ENCODE data around the gene TOR4A. TPM values are rescaled to one million over a fixed set of nuclear protein-coding genes. Genes with fewer than 3 reads are reported as not detected.

The TOR4A gene
- total and polyA plus RNA-seq, 9 of the 15 experiments (the other 6 are each of a cell fraction or from before 2014, with no cell fraction given): 3.9 to 49.2 (median 8.8) TPM

DNA sequence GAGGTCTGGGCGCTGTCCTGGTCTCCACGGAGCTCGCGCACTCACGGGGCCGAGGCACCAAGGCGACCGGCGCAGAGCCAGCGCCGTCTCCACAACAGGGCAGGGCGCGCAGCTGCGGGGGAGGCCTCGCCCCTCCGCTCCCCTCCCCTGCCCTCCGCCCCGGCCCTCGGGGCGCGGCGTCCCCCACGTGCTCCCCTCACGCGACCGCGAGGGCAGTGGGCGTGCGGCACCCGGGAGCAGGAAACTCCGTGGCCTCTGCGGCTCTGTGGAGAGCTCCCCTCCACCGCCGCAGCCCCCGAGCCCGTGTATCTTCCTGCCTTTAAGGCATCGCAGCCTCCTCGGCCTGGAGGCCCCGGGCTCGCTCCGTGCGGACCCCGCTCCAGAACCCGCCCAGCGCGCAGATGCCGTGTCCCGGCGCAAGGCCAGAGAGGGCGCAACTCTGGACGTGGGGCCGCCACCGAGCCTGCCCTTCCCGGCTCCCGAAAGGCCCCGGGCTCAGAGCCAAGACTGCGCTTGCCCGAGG lies 37.1 kb upstream of the TOR4A start (continued):
- TF ChIP-seq, protein P1, sequence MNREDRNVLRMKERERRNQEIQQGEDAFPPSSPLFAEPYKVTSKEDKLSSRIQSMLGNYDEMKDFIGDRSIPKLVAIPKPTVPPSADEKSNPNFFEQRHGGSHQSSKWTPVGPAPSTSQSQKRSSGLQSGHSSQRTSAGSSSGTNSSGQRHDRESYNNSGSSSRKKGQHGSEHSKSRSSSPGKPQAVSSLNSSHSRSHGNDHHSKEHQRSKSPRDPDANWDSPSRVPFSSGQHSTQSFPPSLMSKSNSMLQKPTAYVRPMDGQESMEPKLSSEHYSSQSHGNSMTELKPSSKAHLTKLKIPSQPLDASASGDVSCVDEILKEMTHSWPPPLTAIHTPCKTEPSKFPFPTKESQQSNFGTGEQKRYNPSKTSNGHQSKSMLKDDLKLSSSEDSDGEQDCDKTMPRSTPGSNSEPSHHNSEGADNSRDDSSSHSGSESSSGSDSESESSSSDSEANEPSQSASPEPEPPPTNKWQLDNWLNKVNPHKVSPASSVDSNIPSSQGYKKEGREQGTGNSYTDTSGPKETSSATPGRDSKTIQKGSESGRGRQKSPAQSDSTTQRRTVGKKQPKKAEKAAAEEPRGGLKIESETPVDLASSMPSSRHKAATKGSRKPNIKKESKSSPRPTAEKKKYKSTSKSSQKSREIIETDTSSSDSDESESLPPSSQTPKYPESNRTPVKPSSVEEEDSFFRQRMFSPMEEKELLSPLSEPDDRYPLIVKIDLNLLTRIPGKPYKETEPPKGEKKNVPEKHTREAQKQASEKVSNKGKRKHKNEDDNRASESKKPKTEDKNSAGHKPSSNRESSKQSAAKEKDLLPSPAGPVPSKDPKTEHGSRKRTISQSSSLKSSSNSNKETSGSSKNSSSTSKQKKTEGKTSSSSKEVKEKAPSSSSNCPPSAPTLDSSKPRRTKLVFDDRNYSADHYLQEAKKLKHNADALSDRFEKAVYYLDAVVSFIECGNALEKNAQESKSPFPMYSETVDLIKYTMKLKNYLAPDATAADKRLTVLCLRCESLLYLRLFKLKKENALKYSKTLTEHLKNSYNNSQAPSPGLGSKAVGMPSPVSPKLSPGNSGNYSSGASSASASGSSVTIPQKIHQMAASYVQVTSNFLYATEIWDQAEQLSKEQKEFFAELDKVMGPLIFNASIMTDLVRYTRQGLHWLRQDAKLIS (CRISPR knock-in tag; IDR thresholded peaks at IDR 0.05): 0 out of 2 replicates have a peak, but pooled peaks have one; percentile 48
- TF ChIP-seq TFAM (CRISPR knock-in tag; conservative IDR thresholded peaks at IDR 0.05) (no peak), HDAC8 (tag; IDR thresholded peaks at IDR 0.05) (peak; percentile 82), TEAD1 (CRISPR knock-in tag; IDR thresholded peaks at IDR 0.05) (0 out of 4 replicates have a peak, but pooled peaks have one; percentile 66 to 74), PHF8 (IDR thresholded peaks at IDR 0.05; ENCODE audit: borderline replicate concordance, low read length) (peak; percentile 73; the same call in 1 of the 2 replicates), STAT5A (IDR thresholded peaks at IDR 0.05; ENCODE audit: borderline replicate concordance, low read length) (no peak; the same call in 1 of the 2 replicates), XRCC4 (IDR thresholded peaks at IDR 0.05; ENCODE audit: extremely low read depth, insufficient read depth, insufficient read length) (no peak), IRF2 (CRISPR knock-in tag; IDR thresholded peaks at IDR 0.05) (peak; percentile 68; the same call in 1 of the 2 replicates), E2F3 (CRISPR knock-in tag; IDR thresholded peaks at IDR 0.05) (0 out of 2 replicates have a peak, but pooled peaks have one; percentile 69), TCF3 (CRISPR knock-in tag; IDR thresholded peaks at IDR 0.05) (peak; percentile 27; the same call in 1 of the 2 replicates), ZNF431 (CRISPR knock-in tag; IDR thresholded peaks at IDR 0.05) (peak; percentile 67; the same call in 1 of the 2 replicates), ZNF146 (CRISPR knock-in tag; IDR thresholded peaks at IDR 0.05; ENCODE audit: unreplicated experiment) (no peak)
- TF ChIP-seq, protein P2, sequence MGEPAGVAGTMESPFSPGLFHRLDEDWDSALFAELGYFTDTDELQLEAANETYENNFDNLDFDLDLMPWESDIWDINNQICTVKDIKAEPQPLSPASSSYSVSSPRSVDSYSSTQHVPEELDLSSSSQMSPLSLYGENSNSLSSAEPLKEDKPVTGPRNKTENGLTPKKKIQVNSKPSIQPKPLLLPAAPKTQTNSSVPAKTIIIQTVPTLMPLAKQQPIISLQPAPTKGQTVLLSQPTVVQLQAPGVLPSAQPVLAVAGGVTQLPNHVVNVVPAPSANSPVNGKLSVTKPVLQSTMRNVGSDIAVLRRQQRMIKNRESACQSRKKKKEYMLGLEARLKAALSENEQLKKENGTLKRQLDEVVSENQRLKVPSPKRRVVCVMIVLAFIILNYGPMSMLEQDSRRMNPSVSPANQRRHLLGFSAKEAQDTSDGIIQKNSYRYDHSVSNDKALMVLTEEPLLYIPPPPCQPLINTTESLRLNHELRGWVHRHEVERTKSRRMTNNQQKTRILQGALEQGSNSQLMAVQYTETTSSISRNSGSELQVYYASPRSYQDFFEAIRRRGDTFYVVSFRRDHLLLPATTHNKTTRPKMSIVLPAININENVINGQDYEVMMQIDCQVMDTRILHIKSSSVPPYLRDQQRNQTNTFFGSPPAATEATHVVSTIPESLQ (CRISPR knock-in tag; IDR thresholded peaks at IDR 0.05): 0 out of 2 replicates have a peak, but pooled peaks have one; percentile 75
- TF ChIP-seq, protein P3, sequence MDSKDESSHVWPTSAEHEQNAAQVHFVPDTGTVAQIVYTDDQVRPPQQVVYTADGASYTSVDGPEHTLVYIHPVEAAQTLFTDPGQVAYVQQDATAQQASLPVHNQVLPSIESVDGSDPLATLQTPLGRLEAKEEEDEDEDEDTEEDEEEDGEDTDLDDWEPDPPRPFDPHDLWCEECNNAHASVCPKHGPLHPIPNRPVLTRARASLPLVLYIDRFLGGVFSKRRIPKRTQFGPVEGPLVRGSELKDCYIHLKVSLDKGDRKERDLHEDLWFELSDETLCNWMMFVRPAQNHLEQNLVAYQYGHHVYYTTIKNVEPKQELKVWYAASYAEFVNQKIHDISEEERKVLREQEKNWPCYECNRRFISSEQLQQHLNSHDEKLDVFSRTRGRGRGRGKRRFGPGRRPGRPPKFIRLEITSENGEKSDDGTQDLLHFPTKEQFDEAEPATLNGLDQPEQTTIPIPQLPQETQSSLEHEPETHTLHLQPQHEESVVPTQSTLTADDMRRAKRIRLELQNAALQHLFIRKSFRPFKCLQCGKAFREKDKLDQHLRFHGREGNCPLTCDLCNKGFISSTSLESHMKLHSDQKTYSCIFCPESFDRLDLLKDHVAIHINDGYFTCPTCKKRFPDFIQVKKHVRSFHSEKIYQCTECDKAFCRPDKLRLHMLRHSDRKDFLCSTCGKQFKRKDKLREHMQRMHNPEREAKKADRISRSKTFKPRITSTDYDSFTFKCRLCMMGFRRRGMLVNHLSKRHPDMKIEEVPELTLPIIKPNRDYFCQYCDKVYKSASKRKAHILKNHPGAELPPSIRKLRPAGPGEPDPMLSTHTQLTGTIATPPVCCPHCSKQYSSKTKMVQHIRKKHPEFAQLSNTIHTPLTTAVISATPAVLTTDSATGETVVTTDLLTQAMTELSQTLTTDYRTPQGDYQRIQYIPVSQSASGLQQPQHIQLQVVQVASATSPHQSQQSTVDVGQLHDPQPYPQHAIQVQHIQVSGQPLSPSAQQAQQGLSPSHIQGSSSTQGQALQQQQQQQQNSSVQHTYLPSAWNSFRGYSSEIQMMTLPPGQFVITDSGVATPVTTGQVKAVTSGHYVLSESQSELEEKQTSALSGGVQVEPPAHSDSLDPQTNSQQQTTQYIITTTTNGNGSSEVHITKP (IDR thresholded peaks at IDR 0.05; ENCODE audit: partially characterized antibody): peak; percentile 33
